ENCODE data around the gene MDGA2.

GRCh38 chr14:47678157-47678556, 2.8 kb upstream of the MDGA2 start:
- TF ChIP-seq POLR2AphosphoS5 (IDR thresholded peaks at IDR 0.05; ENCODE audit: low read depth, low read length) (no peak), POLR2A (IDR thresholded peaks at IDR 0.05; ENCODE audit: low read depth, low read length) (no peak)
